HEK293T (cell line): ENCODE data around the gene SGK2.

ENCODE experiments used
- CTCF ChIA-PET: fragments of 350-600 bp; formaldehyde crosslinking; extraction: SDS; loops from one replicate; lab custom pipeline; 2021; ENCODE audit warnings: antibody characterized with exemption, inconsistent platforms; lab: Yijun Ruan, JAX
- POLR2A ChIA-PET: fragments of 350-600 bp; formaldehyde crosslinking; extraction: SDS; loops from one replicate; lab custom pipeline; 2020; ENCODE audit warnings: antibody characterized with exemption, inconsistent platforms; lab: Yijun Ruan, JAX
- DNase-seq: peaks from one replicate; pipeline ENCODE4 v3.0.0; 2012; ENCODE audit warnings: mixed read lengths; ENCODE audit errors: extremely low spot score
- ARNT ChIP-seq: fragments of 450-650 bp; IDR thresholded peaks from 2 replicates; pipeline ENCODE4 v1.6.1; 2017; ENCODE audit warnings: mild to moderate bottlenecking
- BHLHE40 ChIP-seq: fragments of 450-650 bp; IDR thresholded peaks from 2 replicates; pipeline ENCODE4 v1.6.1; 2016; ENCODE audit warnings: mild to moderate bottlenecking, moderate library complexity, borderline replicate concordance
- CTBP1 ChIP-seq: fragments of 450-650 bp; IDR thresholded peaks from 2 replicates; pipeline ENCODE4 v1.6.1; 2016; ENCODE audit warnings: borderline replicate concordance
- ELF4 ChIP-seq: fragments of 450-650 bp; IDR thresholded peaks from 2 replicates; pipeline ENCODE4 v1.6.1; 2017; ENCODE audit warnings: antibody characterized with exemption
- FOXA1 ChIP-seq: fragments of 450-650 bp; IDR thresholded peaks from 2 replicates; pipeline ENCODE4 v1.6.1; 2016; ENCODE audit warnings: mild to moderate bottlenecking
- FOXK2 ChIP-seq: fragments of 450-650 bp; IDR thresholded peaks from 2 replicates; pipeline ENCODE4 v1.6.1; 2016; ENCODE audit warnings: mild to moderate bottlenecking
- FOXM1 ChIP-seq: fragments of 450-650 bp; IDR thresholded peaks from 2 replicates; pipeline ENCODE4 v1.6.1; 2017; ENCODE audit warnings: mild to moderate bottlenecking, borderline replicate concordance
- HDGF ChIP-seq: fragments of 450-650 bp; IDR thresholded peaks from 2 replicates; pipeline ENCODE4 v1.6.1; 2017; ENCODE audit warnings: antibody characterized with exemption, borderline replicate concordance
- L3MBTL2 ChIP-seq: fragments of 450-650 bp; conservative IDR thresholded peaks from 2 replicates; pipeline ENCODE4 v1.6.1; 2016; ENCODE audit warnings: mild to moderate bottlenecking
- LEF1 ChIP-seq: fragments of 450-650 bp; IDR thresholded peaks from 2 replicates; pipeline ENCODE4 v1.6.1; 2017; ENCODE audit warnings: mild to moderate bottlenecking, borderline replicate concordance
- NFRKB ChIP-seq: fragments of 450-650 bp; IDR thresholded peaks from 2 replicates; pipeline ENCODE4 v1.6.1; 2016; ENCODE audit warnings: mild to moderate bottlenecking, moderate library complexity
- SP1 ChIP-seq: fragments of 450-650 bp; IDR thresholded peaks from 2 replicates; pipeline ENCODE4 v1.6.1; 2017
- SUZ12 ChIP-seq: fragments of 450-650 bp; IDR thresholded peaks from 2 replicates; pipeline ENCODE4 v1.6.1; 2016; ENCODE audit warnings: mild to moderate bottlenecking
- TARDBP ChIP-seq: fragments of 450-650 bp; IDR thresholded peaks from 2 replicates; pipeline ENCODE4 v1.6.1; 2016
- ZNF384 ChIP-seq: fragments of 450-650 bp; IDR thresholded peaks from 2 replicates; pipeline ENCODE4 v1.6.1; 2016
- TF ChIP-seq, protein P1 (sequence below): fragments of 450-650 bp; IDR thresholded peaks from 2 replicates; pipeline ENCODE4 v1.6.1; 2016

SGK2 gene

DNA sequence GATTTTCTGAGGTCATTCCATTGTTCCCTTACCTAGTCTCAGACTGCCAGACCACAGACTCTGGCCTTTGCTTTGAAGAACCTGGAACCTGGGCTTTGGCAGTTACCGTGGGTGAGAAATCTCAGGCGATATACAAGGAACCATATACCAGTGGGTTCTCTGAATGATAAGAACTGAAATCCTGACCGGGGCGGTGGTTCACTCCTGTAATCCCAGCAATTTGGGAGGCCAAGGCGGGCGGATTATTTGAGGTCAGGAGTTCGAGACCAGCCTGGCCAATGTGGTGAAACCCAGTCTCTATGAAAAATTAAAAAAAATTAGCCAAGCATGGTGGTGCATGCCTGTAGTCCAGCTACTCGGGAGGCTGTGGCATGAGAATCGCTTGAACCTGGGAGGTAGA lies 14.3 kb upstream of the SGK2 start:
- DNase-seq = no peak
- TF ChIP-seq CTBP1 (no peak), LEF1 (no peak), ZNF384 (no peak), BHLHE40 (no peak), SP1 (no peak), SUZ12 (no peak), NFRKB (no peak), TARDBP (no peak), L3MBTL2 (no peak), FOXM1 (no peak), HDGF (no peak), FOXA1 (no peak)
- ChIA-PET CTCF (no interaction called here), POLR2A (no interaction called here)

DNA sequence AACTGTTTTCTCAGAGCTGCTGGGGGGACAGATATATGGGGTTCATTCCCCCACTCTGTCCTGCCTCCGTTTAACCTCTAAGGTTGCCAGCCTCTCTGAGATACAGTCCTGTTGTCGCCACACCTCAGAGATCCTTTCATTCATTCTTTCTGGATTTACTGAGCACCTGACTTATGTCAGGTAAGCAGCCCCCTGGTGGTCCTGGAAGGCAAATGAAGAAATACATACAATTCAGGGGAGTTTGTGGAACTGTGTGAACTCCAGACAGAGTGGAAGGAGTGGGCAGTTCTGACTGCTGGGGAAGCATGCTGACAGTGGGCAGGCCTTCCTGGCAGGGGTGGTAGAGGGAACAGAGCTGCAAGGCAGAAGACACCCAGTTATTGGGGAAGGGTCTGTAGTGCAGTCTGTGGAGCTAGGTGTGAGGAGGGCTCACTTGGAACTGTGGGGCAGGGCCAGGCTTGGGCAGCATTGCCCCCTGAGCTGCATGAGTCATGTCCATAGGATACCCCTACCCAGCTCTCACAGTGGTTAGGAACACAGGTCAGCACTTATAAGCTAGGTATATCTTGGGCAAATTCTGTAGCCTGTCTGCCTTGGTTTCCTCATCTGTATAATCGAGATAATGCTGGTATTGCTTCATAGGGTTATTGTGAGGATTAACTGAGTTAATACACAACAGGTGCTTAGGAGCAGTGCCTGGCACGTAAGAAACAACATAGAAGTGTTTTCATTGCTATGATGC lies 12.8 kb upstream of the SGK2 start:
- ChIA-PET CTCF (interaction anchor here (1.4 kb wide), 1 partner anchor 8 kb away, joined by 8 read pairs; no protein-coding TSS in a partner anchor), POLR2A (no interaction called here)
- TF ChIP-seq HDGF = no peak
- no peak for TF ChIP-seq ARNT
- TF ChIP-seq LEF1 = no peak
- no peak for TF ChIP-seq FOXK2
- TF ChIP-seq, protein P1, sequence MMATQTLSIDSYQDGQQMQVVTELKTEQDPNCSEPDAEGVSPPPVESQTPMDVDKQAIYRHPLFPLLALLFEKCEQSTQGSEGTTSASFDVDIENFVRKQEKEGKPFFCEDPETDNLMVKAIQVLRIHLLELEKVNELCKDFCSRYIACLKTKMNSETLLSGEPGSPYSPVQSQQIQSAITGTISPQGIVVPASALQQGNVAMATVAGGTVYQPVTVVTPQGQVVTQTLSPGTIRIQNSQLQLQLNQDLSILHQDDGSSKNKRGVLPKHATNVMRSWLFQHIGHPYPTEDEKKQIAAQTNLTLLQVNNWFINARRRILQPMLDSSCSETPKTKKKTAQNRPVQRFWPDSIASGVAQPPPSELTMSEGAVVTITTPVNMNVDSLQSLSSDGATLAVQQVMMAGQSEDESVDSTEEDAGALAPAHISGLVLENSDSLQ = no peak
- no peak for TF ChIP-seq TARDBP
- TF ChIP-seq SP1 = no peak
- TF ChIP-seq CTBP1 = no peak
- TF ChIP-seq SUZ12 = no peak
- no peak for TF ChIP-seq ZNF384
- TF ChIP-seq FOXA1 = no peak
- no peak for TF ChIP-seq L3MBTL2
- no peak for TF ChIP-seq BHLHE40
- TF ChIP-seq FOXM1 = no peak
- TF ChIP-seq NFRKB = no peak
- no peak for TF ChIP-seq ELF4
- no peak for DNase-seq

DNA sequence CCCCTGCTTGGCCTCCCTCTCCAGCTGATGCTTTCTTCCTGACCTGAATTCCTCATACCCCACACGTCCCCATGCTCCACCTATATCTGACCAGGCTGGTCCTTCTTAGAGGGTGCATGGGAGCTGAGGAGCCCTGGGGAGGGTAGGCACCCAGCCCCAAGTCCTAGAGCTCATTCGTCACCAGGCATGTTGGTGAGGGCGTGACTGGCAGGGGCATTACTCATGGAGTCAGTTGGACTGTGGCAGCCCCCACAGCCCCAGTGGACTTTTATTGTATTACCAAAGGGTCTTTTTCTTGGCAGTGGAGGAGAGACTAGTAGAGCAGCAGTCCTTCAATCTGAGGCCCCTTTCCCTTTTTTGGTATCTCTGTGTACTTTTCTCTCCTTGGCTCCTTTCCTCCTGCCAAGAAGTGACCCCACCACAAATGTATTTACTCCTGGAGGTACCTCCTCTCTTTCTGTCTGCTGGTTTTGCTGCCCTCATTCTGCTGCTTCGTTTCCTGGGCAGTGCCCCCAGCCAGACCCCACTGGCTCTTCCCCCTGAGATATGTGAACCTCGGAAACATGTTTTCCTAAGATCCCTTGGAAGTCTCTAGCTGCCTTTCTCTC lies 10.4 kb upstream of the SGK2 start:
- POLR2A ChIA-PET = no interaction called here
- TF ChIP-seq LEF1 = no peak
- no peak for TF ChIP-seq ELF4
- no peak for TF ChIP-seq FOXM1
- no peak for TF ChIP-seq FOXA1
- no peak for TF ChIP-seq FOXK2
- TF ChIP-seq BHLHE40 = no peak
- TF ChIP-seq SUZ12 = no peak
- TF ChIP-seq ARNT = no peak
- no peak for DNase-seq
- CTCF ChIA-PET = interaction anchor here (2.7 kb wide), 1 partner anchor 11 kb away, joined by 10 read pairs; no protein-coding TSS in a partner anchor

DNA sequence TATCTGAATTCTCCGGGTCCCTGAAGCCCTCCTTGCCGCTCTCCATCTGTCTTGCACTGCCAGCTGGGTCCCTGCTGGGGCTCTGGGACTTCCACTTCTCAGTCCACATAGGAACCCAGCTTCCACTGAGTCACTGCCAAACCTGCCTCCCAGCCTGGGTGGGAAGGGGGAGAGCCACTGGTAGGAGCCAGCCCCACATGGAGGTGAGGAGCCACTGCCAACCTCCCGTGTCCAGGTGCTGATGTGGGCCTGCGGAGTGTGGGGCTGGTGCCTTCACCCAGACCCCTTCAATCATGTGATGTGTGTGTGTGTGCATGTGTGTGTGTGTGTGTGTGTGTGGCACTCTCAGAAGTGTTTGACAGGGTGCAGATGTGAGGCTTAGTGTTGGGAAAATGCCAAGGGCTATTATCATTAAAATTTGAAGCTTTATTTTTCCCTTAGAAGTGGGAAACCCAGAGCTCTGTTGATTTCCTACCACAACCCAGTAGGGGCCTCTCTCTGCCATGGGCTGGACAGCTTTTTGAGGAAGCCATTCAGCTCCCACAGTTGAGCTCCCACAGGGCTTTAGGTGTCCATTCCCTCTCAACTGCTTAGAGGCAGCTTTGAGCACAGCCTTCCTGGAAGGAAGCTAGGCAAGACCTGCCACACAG lies 9.3 kb upstream of the SGK2 start:
- ChIA-PET CTCF (interaction anchor here (2.7 kb wide), 1 partner anchor 12 kb away, joined by 10 read pairs; no protein-coding TSS in a partner anchor), POLR2A (interaction anchor here (0.8 kb wide), 1 partner anchor 41 kb away, joined by 3 read pairs; the partner anchor contains the start of gene IFT52)
- DNase-seq = no peak
- no peak for TF ChIP-seq L3MBTL2
- TF ChIP-seq SP1 = no peak
- no peak for TF ChIP-seq NFRKB
- TF ChIP-seq ZNF384 = no peak
- TF ChIP-seq LEF1 = no peak
- TF ChIP-seq ARNT = no peak
- TF ChIP-seq, protein P1 = no peak
- no peak for TF ChIP-seq FOXA1
- TF ChIP-seq SUZ12 = no peak
- no peak for TF ChIP-seq ELF4
- TF ChIP-seq BHLHE40 = no peak
- no peak for TF ChIP-seq TARDBP
- TF ChIP-seq FOXK2 = no peak

DNA sequence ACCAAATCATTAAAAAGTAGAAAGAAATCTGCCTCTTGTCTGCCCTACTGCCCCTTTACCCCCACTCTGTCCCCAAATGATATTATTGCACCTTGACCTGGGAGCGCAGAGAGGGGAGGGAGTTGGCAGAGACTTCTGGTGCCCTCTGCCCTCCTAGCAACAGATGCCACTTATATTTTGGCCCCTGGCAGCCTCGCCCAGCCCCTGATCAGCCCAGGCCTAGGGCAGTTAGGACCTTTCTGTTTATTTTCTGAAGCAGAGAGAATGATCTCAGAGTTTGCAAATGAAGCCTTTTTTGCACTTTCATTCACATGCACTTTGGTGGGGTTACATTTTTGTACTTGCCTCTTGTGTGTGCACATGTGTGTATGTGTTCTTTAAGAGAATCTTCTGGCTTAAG lies 8.4 kb upstream of the SGK2 start:
- TF ChIP-seq SUZ12 = no peak
- TF ChIP-seq LEF1 = no peak
- TF ChIP-seq, protein P1 = no peak
- no peak for TF ChIP-seq NFRKB
- no peak for TF ChIP-seq HDGF
- no peak for TF ChIP-seq FOXM1
- no peak for TF ChIP-seq L3MBTL2
- no peak for DNase-seq
- POLR2A ChIA-PET = interaction anchor here (0.8 kb wide), 1 partner anchor 40 kb away, joined by 3 read pairs; the partner anchor contains the start of gene IFT52
- CTCF ChIA-PET = interaction anchor here (2.7 kb wide), 1 partner anchor 13 kb away, joined by 10 read pairs; no protein-coding TSS in a partner anchor
